Left ventricle myocardium inferior (tissue), 1 donor: Measurements from ENCODE around the gene DONSON. TPM values are rescaled to one million over a fixed set of nuclear protein-coding genes. Genes with fewer than 3 reads are reported as not detected.

Source experiments
- DNase-seq: peaks from one replicate; pipeline ENCODE4 v3.0.0-alpha.2; 2020
- H3K27ac ChIP-seq: fragments of 200-600 bp; replicated peaks from 2 replicates; pipeline ENCODE4 v1.8.0; 2021
- H3K27me3 ChIP-seq: fragments of 200-600 bp; 2 replicates; pipeline ENCODE4 v1.8.0; 2021; ENCODE audit warnings: low read depth
- H3K36me3 ChIP-seq: fragments of 200-600 bp; 2 replicates; pipeline ENCODE4 v1.8.0; 2021
- H3K4me1 ChIP-seq: fragments of 200-600 bp; 2 replicates; pipeline ENCODE4 v1.8.0; 2021
- H3K4me3 ChIP-seq: fragments of 200-600 bp; 2 replicates; pipeline ENCODE4 v1.8.0; 2021; ENCODE audit warnings: mild to moderate bottlenecking, moderate library complexity
- H3K9me3 ChIP-seq: fragments of 200-600 bp; replicated peaks from 2 replicates; pipeline ENCODE4 v1.8.0; 2021
- CTCF ChIP-seq: fragments of 200-600 bp; IDR thresholded peaks from 2 replicates; pipeline ENCODE4 v1.8.0; 2021; ENCODE audit warnings: antibody characterized with exemption, mild to moderate bottlenecking, borderline replicate concordance
- intact Hi-C: fragments of 100-400 bp; cut with micrococcal nuclease; formaldehyde crosslinking; loops from one replicate; pipeline ENCODE4 v1.11.0; 2022
- total RNA-seq: library from RNA; stranded (reverse); fragmentation: NEBNext Ultra II Directional; extraction: Animal tissue kit (Norgen Biotek cat#: 25700); gene quantifications from one replicate; pipeline ENCODE4 v1.2.1, GENCODE V29; 2021
- donor health status: DM: no; HTN: yes; CAD: no; lungs with severe emphysema.

Gene DONSON
- total RNA-seq, 1 donor from 2014 or later, result 6.9 TPM

GRCh38 chr21:33560965-33561364 lies 27.5 kb downstream of the DONSON start:
- peaks cover 86% of the 10 kb centered on the region for H3K36me3 ChIP-seq
- no peaks in the 10 kb centered on the region for H3K27me3 ChIP-seq
- TF ChIP-seq CTCF, result no peak
- no peak for DNase-seq
- no peak overlapping the region for H3K27ac ChIP-seq
- no peaks in the 10 kb centered on the region for H3K9me3 ChIP-seq
- no peak overlapping the region for H3K4me3 ChIP-seq
- peaks cover 67% of the 10 kb centered on the region for H3K4me1 ChIP-seq
- intact Hi-C loops, result no loop called here

- H3K4me3 ChIP-seq, result no peak overlapping the region
- no peaks in the 10 kb centered on the region for H3K9me3 ChIP-seq
- H3K36me3 ChIP-seq, result peaks cover 96% of the 10 kb centered on the region
- intact Hi-C loops, result no loop called here
- peaks cover 76% of the 10 kb centered on the region for H3K4me1 ChIP-seq
- no peak for TF ChIP-seq CTCF
- no peaks in the 10 kb centered on the region for H3K27me3 ChIP-seq
- no peak overlapping the region for H3K27ac ChIP-seq
- DNase-seq, result no peak
These were observed 28.7 kb downstream of the DONSON start for GRCh38 chr21:33559813-33560212.

GRCh38 chr21:33558777-33559421 lies 29.6 kb downstream of the DONSON start:
- Histone ChIP-seq H3K9me3 (no peaks in the 10 kb centered on the region), H3K36me3 (peaks cover 98% of the 10 kb centered on the region), H3K27ac (no peak overlapping the region), H3K4me1 (peaks cover 74% of the 10 kb centered on the region), H3K4me3 (no peak overlapping the region), H3K27me3 (no peaks in the 10 kb centered on the region)
- intact Hi-C loops, result no loop called here
- no peak for DNase-seq
- TF ChIP-seq CTCF, result no peak

- Histone ChIP-seq H3K4me3 (no peak overlapping the region), H3K27ac (no peak overlapping the region), H3K9me3 (no peaks in the 10 kb centered on the region), H3K36me3 (peaks cover 99% of the 10 kb centered on the region), H3K27me3 (no peaks in the 10 kb centered on the region), H3K4me1 (peaks cover 67% of the 10 kb centered on the region)
- intact Hi-C loops, result no loop called here
- TF ChIP-seq CTCF, result no peak
- DNase-seq, result no peak
These were observed 31.0 kb downstream of the DONSON start for GRCh38 chr21:33557447-33557846.

- intact Hi-C loops, result no loop called here
- no peak overlapping the region for H3K27ac ChIP-seq
- peaks cover 48% of the 10 kb centered on the region for H3K4me1 ChIP-seq
- no peaks in the 10 kb centered on the region for H3K27me3 ChIP-seq
- H3K36me3 ChIP-seq, result peaks cover 98% of the 10 kb centered on the region
- no peaks in the 10 kb centered on the region for H3K9me3 ChIP-seq
- H3K4me3 ChIP-seq, result no peak overlapping the region
- TF ChIP-seq CTCF, result no peak
- no peak for DNase-seq
These were observed 33.5 kb downstream of the DONSON start for GRCh38 chr21:33554982-33555344.
